ENCODE data around the gene KCTD8.

GRCh38 chr4:44447563-44448504 is 775 bp downstream of the KCTD8 start:
- TF ChIP-seq CTCF (IDR thresholded peaks at IDR 0.05) (no peak), POLR2A (IDR thresholded peaks at IDR 0.05) (peak in 1 of 2 donors; percentile 13)

All from adrenal gland (tissue), 5 donors.